K562 (cell line): Measurements from ENCODE around the gene BTBD1. TPM values are rescaled to one million over a fixed set of nuclear protein-coding genes. Genes with fewer than 3 reads are reported as not detected.
A peak's percentile ranks its signal among the peaks of the same experiment; 100 is the strongest.

Source experiments
- BHLHE40 ChIP-seq: IDR thresholded peaks from 2 replicates; pipeline ENCODE4 v1.6.1; 2011; ENCODE audit warnings: low read length, improper control_type of control experiment
- BMI1 ChIP-seq: fragments of 150-350 bp; IDR thresholded peaks from 2 replicates; pipeline ENCODE4 v1.6.1; 2014; ENCODE audit warnings: low read length
- CTBP1 ChIP-seq: fragments of 450-650 bp; IDR thresholded peaks from 2 replicates; pipeline ENCODE4 v1.6.1; 2016; ENCODE audit warnings: borderline replicate concordance
- FOS ChIP-seq: IDR thresholded peaks from 3 replicates; pipeline ENCODE4 v1.6.1; 2011; ENCODE audit not compliant: insufficient read length; ENCODE audit errors: extremely low read depth
- GABPB1 ChIP-seq: sonication (generic); formaldehyde crosslinking; IDR thresholded peaks from 2 replicates; pipeline ENCODE4 v1.8.0; 2022; ENCODE audit warnings: mild to moderate bottlenecking, missing genetic modification reagents
- GTF2E2 ChIP-seq: fragments of 200-800 bp; sonication (Bioruptor generic); IDR thresholded peaks from 2 replicates; pipeline ENCODE4 v1.6.1; 2016; ENCODE audit warnings: missing genetic modification characterization, missing compliant biosample characterization
- ILF3 ChIP-seq: fragments of 450-650 bp; IDR thresholded peaks from 2 replicates; pipeline ENCODE4 v1.6.1; 2018; ENCODE audit warnings: antibody characterized with exemption, mild to moderate bottlenecking, moderate library complexity, borderline replicate concordance
- MEIS2 ChIP-seq: fragments of 450-650 bp; IDR thresholded peaks from 2 replicates; pipeline ENCODE4 v1.6.1; 2014; ENCODE audit warnings: mild to moderate bottlenecking; ENCODE audit not compliant: partially characterized antibody
- NCOA6 ChIP-seq: fragments of 450-650 bp; IDR thresholded peaks from 2 replicates; pipeline ENCODE4 v1.6.1; 2017; ENCODE audit warnings: mild to moderate bottlenecking
- NFE2 ChIP-seq: IDR thresholded peaks from 2 replicates; pipeline ENCODE4 v1.6.1; 2014; ENCODE audit warnings: antibody characterized with exemption, low read depth
- SFPQ ChIP-seq: fragments of 200-400 bp; formaldehyde crosslinking; IDR thresholded peaks from 2 replicates; pipeline ENCODE4 v1.6.1; 2017; ENCODE audit warnings: mild to moderate bottlenecking, low read depth, low read length, moderate library complexity
- SMARCE1 ChIP-seq: fragments of 450-650 bp; IDR thresholded peaks from 2 replicates; pipeline ENCODE4 v1.7.1; 2016; ENCODE audit warnings: mild to moderate bottlenecking
- SUPT5H ChIP-seq: fragments of 450-650 bp; IDR thresholded peaks from 2 replicates; pipeline ENCODE4 v1.6.1; 2016
- TCF7 ChIP-seq: sonication (generic); IDR thresholded peaks from 2 replicates; pipeline ENCODE4 v1.6.1; 2016; ENCODE audit warnings: antibody characterized with exemption, borderline replicate concordance
- XRCC5 ChIP-seq: fragments of 200-400 bp; formaldehyde crosslinking; IDR thresholded peaks from 2 replicates; pipeline ENCODE4 v1.6.1; 2017; ENCODE audit warnings: low read depth, mild to moderate bottlenecking, low read length
- ZEB2 ChIP-seq: fragments of 450-650 bp; IDR thresholded peaks from 2 replicates; pipeline ENCODE4 v1.6.1; 2016
- ZNF134 ChIP-seq: fragments of 250-450 bp; sonication (Bioruptor Pico); conservative IDR thresholded peaks from 2 replicates; pipeline ENCODE4 v1.4.0; 2020
- polyA plus RNA-seq, 8 experiments: library from polyadenylated mRNA; depleted of rRNA in 4 of 8; stranded (reverse) in 5 of 8; unstranded in 3 of 8; fragments of >200 nt; fragmentation: Nextera tagmentation in 2 of 8; fragmentation: Illumina TruSeq in 1 of 8; extraction: Ambion mirVana in 2 of 8; extraction: Trizol in 1 of 8; gene quantifications; 2 replicates each; pipeline versions ENCODE4 v1.2.1 to v1.2.3, GENCODE V29; 2011 to 2014; ENCODE audit warnings: inconsistent platforms in 1 of 8, missing spikeins in 1 of 8
- total RNA-seq, 7 experiments: library from RNA; depleted of rRNA in 6 of 7; stranded (reverse); fragments of >200 nt in 6 of 7; fragmentation: Illumina TruSeq in 2 of 7; extraction: Trizol in 2 of 7; gene quantifications; 2 replicates each; pipeline versions ENCODE4 v1.2.1 to v1.2.3, GENCODE V29; 2011 to 2021; ENCODE audit warnings: low replicate concordance in 1 of 7
- TF ChIP-seq, protein P1 (sequence below): fragments of 450-650 bp; IDR thresholded peaks from 2 replicates; pipeline ENCODE4 v1.6.1; 2018; ENCODE audit not compliant: partially characterized antibody
- TF ChIP-seq, protein P2 (sequence below): fragments of 450-650 bp; IDR thresholded peaks from 2 replicates; pipeline ENCODE4 v1.6.1; 2014; ENCODE audit warnings: low read depth, mild to moderate bottlenecking, moderate library complexity, borderline replicate concordance

Gene BTBD1
- total and polyA plus RNA-seq, 9 of the 15 experiments (the other 6 are each of a cell fraction or from before 2014, with no cell fraction given), result 19.4 to 106 (median 90.4) TPM

DNA sequence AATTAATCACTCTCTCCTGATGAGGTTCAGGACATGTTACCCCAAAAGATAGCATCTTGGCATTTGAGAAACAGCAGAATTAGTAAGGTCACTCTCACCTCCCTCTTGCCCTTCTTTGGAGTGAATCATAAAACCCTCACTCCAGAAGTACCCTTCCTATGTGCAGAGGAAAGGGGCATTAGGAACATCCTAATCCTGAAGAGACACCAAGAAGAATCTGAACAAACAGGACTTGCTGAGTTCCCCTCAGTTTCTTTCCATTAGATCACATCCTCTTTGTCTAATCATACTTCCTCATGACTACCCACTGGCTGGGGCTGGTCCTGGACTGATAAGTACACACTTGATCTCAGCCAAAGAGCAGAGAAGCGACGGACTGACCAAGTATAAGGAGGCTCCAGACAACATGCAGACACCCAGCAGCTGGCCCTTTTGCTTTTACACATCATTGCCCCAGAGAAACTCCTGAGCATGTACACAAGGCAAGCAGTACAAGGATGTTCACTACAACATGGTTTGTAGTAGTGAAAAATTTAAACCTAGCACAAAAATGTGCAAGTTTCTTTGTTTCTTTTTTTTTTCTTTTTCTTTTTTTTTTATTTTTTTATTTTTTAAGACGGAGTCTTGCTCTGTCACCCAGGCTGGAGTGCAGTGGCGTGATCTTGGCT is 25.4 kb upstream of the BTBD1 start (continued):
- TF ChIP-seq, protein P1, sequence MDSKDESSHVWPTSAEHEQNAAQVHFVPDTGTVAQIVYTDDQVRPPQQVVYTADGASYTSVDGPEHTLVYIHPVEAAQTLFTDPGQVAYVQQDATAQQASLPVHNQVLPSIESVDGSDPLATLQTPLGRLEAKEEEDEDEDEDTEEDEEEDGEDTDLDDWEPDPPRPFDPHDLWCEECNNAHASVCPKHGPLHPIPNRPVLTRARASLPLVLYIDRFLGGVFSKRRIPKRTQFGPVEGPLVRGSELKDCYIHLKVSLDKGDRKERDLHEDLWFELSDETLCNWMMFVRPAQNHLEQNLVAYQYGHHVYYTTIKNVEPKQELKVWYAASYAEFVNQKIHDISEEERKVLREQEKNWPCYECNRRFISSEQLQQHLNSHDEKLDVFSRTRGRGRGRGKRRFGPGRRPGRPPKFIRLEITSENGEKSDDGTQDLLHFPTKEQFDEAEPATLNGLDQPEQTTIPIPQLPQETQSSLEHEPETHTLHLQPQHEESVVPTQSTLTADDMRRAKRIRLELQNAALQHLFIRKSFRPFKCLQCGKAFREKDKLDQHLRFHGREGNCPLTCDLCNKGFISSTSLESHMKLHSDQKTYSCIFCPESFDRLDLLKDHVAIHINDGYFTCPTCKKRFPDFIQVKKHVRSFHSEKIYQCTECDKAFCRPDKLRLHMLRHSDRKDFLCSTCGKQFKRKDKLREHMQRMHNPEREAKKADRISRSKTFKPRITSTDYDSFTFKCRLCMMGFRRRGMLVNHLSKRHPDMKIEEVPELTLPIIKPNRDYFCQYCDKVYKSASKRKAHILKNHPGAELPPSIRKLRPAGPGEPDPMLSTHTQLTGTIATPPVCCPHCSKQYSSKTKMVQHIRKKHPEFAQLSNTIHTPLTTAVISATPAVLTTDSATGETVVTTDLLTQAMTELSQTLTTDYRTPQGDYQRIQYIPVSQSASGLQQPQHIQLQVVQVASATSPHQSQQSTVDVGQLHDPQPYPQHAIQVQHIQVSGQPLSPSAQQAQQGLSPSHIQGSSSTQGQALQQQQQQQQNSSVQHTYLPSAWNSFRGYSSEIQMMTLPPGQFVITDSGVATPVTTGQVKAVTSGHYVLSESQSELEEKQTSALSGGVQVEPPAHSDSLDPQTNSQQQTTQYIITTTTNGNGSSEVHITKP, result peak; percentile 46
- peak; percentile 46; the same call in 1 of the 2 replicates for TF ChIP-seq BHLHE40
- no peak for TF ChIP-seq ZEB2
- no peak for TF ChIP-seq SFPQ
- peak; percentile 32 for TF ChIP-seq MEIS2
- TF ChIP-seq ILF3, result no peak
- TF ChIP-seq ZNF134 (CRISPR knock-in tag), result peak; percentile 58; the same call in 1 of the 2 replicates
- peak; percentile 58 for TF ChIP-seq SUPT5H
- 0 out of 2 replicates have a peak, but pooled peaks have one; percentile 17 for TF ChIP-seq NCOA6
- TF ChIP-seq TCF7, result 0 out of 2 replicates have a peak, but pooled peaks have one; percentile 19
- no peak for TF ChIP-seq BMI1
- peak; percentile 8 for TF ChIP-seq FOS
- TF ChIP-seq GTF2E2 (tag), result no peak
- no peak for TF ChIP-seq XRCC5
- TF ChIP-seq SMARCE1, result peak; percentile 93
- TF ChIP-seq CTBP1, result peak; percentile 90
- peak; percentile 78 for TF ChIP-seq NFE2
- TF ChIP-seq, protein P2, sequence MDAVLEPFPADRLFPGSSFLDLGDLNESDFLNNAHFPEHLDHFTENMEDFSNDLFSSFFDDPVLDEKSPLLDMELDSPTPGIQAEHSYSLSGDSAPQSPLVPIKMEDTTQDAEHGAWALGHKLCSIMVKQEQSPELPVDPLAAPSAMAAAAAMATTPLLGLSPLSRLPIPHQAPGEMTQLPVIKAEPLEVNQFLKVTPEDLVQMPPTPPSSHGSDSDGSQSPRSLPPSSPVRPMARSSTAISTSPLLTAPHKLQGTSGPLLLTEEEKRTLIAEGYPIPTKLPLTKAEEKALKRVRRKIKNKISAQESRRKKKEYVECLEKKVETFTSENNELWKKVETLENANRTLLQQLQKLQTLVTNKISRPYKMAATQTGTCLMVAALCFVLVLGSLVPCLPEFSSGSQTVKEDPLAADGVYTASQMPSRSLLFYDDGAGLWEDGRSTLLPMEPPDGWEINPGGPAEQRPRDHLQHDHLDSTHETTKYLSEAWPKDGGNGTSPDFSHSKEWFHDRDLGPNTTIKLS, result no peak
- TF ChIP-seq GABPB1 (CRISPR knock-in tag), result peak; percentile 58; the same call in 1 of the 2 replicates
